ENCODE data around the gene HACD3.

GRCh38 chr15:65559941-65560340, 29.7 kb downstream of the HACD3 start:
- TF ChIP-seq TARDBP (IDR thresholded peaks at IDR 0.05) (no peak), SUZ12 (IDR thresholded peaks at IDR 0.05) (no peak), FOXM1 (IDR thresholded peaks at IDR 0.05; ENCODE audit: borderline replicate concordance) (no peak), LEF1 (IDR thresholded peaks at IDR 0.05; ENCODE audit: borderline replicate concordance) (no peak), FOXK2 (IDR thresholded peaks at IDR 0.05) (no peak), HDGF (IDR thresholded peaks at IDR 0.05; ENCODE audit: borderline replicate concordance) (no peak), ELF4 (IDR thresholded peaks at IDR 0.05) (no peak), ARNT (IDR thresholded peaks at IDR 0.05) (no peak), PKNOX1 (IDR thresholded peaks at IDR 0.05) (no peak), SP1 (IDR thresholded peaks at IDR 0.05) (no peak), NFRKB (IDR thresholded peaks at IDR 0.05) (no peak), BHLHE40 (IDR thresholded peaks at IDR 0.05; ENCODE audit: borderline replicate concordance) (no peak), ZNF384 (IDR thresholded peaks at IDR 0.05) (0 out of 2 replicates have a peak, but pooled peaks have one; percentile 9)
